Measurements from ENCODE around the gene PDZD8.

PDZD8 gene

GRCh38 chr10:117375360-117376178, at the start of gene PDZD8:
Gene PDZD8 (minus strand): TSS chr10:117375440. CDS start chr10:117375227, 213 bp downstream.
- Histone ChIP-seq H2AFZ (ENCODE audit: low read depth, low read length) (peak within 1 kb of the TSS; percentile 95), H3K27me3 (ENCODE audit: insufficient read depth, low read length) (peaks cover 13% of the 10 kb centered on the region), H3K9me3 (ENCODE audit: low read length) (no peaks in the 10 kb centered on the region), H3K36me3 (ENCODE audit: insufficient read depth, low read length) (no peaks in the 10 kb centered on the region), H3K4me3 (ENCODE audit: low read length) (peak within 1 kb of the TSS; percentile 95), H3K4me1 (ENCODE audit: insufficient read depth, low read length) (peaks cover 16% of the 10 kb centered on the region)

- Histone ChIP-seq H3K4me1 (ENCODE audit: insufficient read depth, low read length) (peaks cover 4% of the 10 kb centered on the region), H3K4me3 (ENCODE audit: low read length) (no peak overlapping the region), H3K27me3 (ENCODE audit: insufficient read depth, low read length) (no peaks in the 10 kb centered on the region), H3K36me3 (ENCODE audit: insufficient read depth, low read length) (no peaks in the 10 kb centered on the region), H2AFZ (ENCODE audit: low read depth, low read length) (no peak overlapping the region), H3K9me3 (ENCODE audit: low read length) (no peaks in the 10 kb centered on the region)
These were observed 48.9 kb upstream of the PDZD8 start for GRCh38 chr10:117424171-117424570.

- no peak overlapping the region for H2AFZ ChIP-seq (ENCODE audit: low read depth, low read length)
- H3K4me1 ChIP-seq (ENCODE audit: insufficient read depth, low read length), result peaks cover 4% of the 10 kb centered on the region
- no peaks in the 10 kb centered on the region for H3K9me3 ChIP-seq (ENCODE audit: low read length)
- no peaks in the 10 kb centered on the region for H3K36me3 ChIP-seq (ENCODE audit: insufficient read depth, low read length)
- H3K4me3 ChIP-seq (ENCODE audit: low read length), result no peak overlapping the region
- peaks cover 4% of the 10 kb centered on the region for H3K27me3 ChIP-seq (ENCODE audit: insufficient read depth, low read length)
These were observed 46.7 kb upstream of the PDZD8 start for GRCh38 chr10:117421985-117422384.

- peaks cover 4% of the 10 kb centered on the region for H3K4me1 ChIP-seq (ENCODE audit: insufficient read depth, low read length)
- H3K9me3 ChIP-seq (ENCODE audit: low read length), result no peaks in the 10 kb centered on the region
- no peak overlapping the region for H2AFZ ChIP-seq (ENCODE audit: low read depth, low read length)
- no peaks in the 10 kb centered on the region for H3K36me3 ChIP-seq (ENCODE audit: insufficient read depth, low read length)
- peaks cover 4% of the 10 kb centered on the region for H3K27me3 ChIP-seq (ENCODE audit: insufficient read depth, low read length)
- H3K4me3 ChIP-seq (ENCODE audit: low read length), result no peak overlapping the region
These were observed 45.5 kb upstream of the PDZD8 start for GRCh38 chr10:117420768-117421167.

- Histone ChIP-seq H3K36me3 (ENCODE audit: insufficient read depth, low read length) (no peaks in the 10 kb centered on the region), H3K27me3 (ENCODE audit: insufficient read depth, low read length) (peaks cover 4% of the 10 kb centered on the region), H3K4me1 (ENCODE audit: insufficient read depth, low read length) (no peaks in the 10 kb centered on the region), H3K4me3 (ENCODE audit: low read length) (no peak overlapping the region), H3K9me3 (ENCODE audit: low read length) (no peaks in the 10 kb centered on the region), H2AFZ (ENCODE audit: low read depth, low read length) (no peak overlapping the region)
These were observed 44.7 kb upstream of the PDZD8 start for GRCh38 chr10:117419921-117420320.

GRCh38 chr10:117419159-117419558, 43.9 kb upstream of the PDZD8 start:
- no peaks in the 10 kb centered on the region for H3K9me3 ChIP-seq (ENCODE audit: low read length)
- no peak overlapping the region for H3K4me3 ChIP-seq (ENCODE audit: low read length)
- H3K4me1 ChIP-seq (ENCODE audit: insufficient read depth, low read length), result no peaks in the 10 kb centered on the region
- no peak overlapping the region for H2AFZ ChIP-seq (ENCODE audit: low read depth, low read length)
- peaks cover 4% of the 10 kb centered on the region for H3K27me3 ChIP-seq (ENCODE audit: insufficient read depth, low read length)
- no peaks in the 10 kb centered on the region for H3K36me3 ChIP-seq (ENCODE audit: insufficient read depth, low read length)

- Histone ChIP-seq H3K27me3 (ENCODE audit: insufficient read depth, low read length) (peaks cover 4% of the 10 kb centered on the region), H2AFZ (ENCODE audit: low read depth, low read length) (no peak overlapping the region), H3K36me3 (ENCODE audit: insufficient read depth, low read length) (no peaks in the 10 kb centered on the region), H3K4me3 (ENCODE audit: low read length) (no peak overlapping the region), H3K9me3 (ENCODE audit: low read length) (no peaks in the 10 kb centered on the region), H3K4me1 (ENCODE audit: insufficient read depth, low read length) (no peaks in the 10 kb centered on the region)
These were observed 42.9 kb upstream of the PDZD8 start for GRCh38 chr10:117418121-117418520.

- Histone ChIP-seq H3K36me3 (ENCODE audit: insufficient read depth, low read length) (no peaks in the 10 kb centered on the region), H2AFZ (ENCODE audit: low read depth, low read length) (no peak overlapping the region), H3K4me1 (ENCODE audit: insufficient read depth, low read length) (no peaks in the 10 kb centered on the region), H3K4me3 (ENCODE audit: low read length) (no peak overlapping the region), H3K27me3 (ENCODE audit: insufficient read depth, low read length) (peaks cover 4% of the 10 kb centered on the region), H3K9me3 (ENCODE audit: low read length) (no peaks in the 10 kb centered on the region)
These were observed 42.0 kb upstream of the PDZD8 start for GRCh38 chr10:117417196-117417595.

GRCh38 chr10:117413928-117414618, 38.8 kb upstream of the PDZD8 start:
- peaks cover 4% of the 10 kb centered on the region for H3K27me3 ChIP-seq (ENCODE audit: insufficient read depth, low read length)
- H3K4me3 ChIP-seq (ENCODE audit: low read length), result no peak overlapping the region
- no peaks in the 10 kb centered on the region for H3K9me3 ChIP-seq (ENCODE audit: low read length)
- H2AFZ ChIP-seq (ENCODE audit: low read depth, low read length), result no peak overlapping the region
- H3K36me3 ChIP-seq (ENCODE audit: insufficient read depth, low read length), result no peaks in the 10 kb centered on the region
- no peaks in the 10 kb centered on the region for H3K4me1 ChIP-seq (ENCODE audit: insufficient read depth, low read length)

- H3K4me3 ChIP-seq (ENCODE audit: low read length), result no peak overlapping the region
- no peak overlapping the region for H2AFZ ChIP-seq (ENCODE audit: low read depth, low read length)
These were observed 37.3 kb upstream of the PDZD8 start for GRCh38 chr10:117412469-117413010.

GRCh38 chr10:117411479-117412399, 36.5 kb upstream of the PDZD8 start:
- Histone ChIP-seq H3K36me3 (ENCODE audit: insufficient read depth, low read length) (no peaks in the 10 kb centered on the region), H3K4me3 (ENCODE audit: low read length) (no peak overlapping the region), H2AFZ (ENCODE audit: low read depth, low read length) (no peak overlapping the region), H3K27me3 (ENCODE audit: insufficient read depth, low read length) (no peaks in the 10 kb centered on the region), H3K4me1 (ENCODE audit: insufficient read depth, low read length) (no peaks in the 10 kb centered on the region), H3K9me3 (ENCODE audit: low read length) (no peaks in the 10 kb centered on the region)

More at GRCh38 chr10:117412469-117413010, 37.3 kb upstream of the PDZD8 start:
- H3K4me1 ChIP-seq (ENCODE audit: insufficient read depth, low read length), result no peaks in the 10 kb centered on the region
- no peaks in the 10 kb centered on the region for H3K36me3 ChIP-seq (ENCODE audit: insufficient read depth, low read length)
- H3K9me3 ChIP-seq (ENCODE audit: low read length), result no peaks in the 10 kb centered on the region
- peaks cover 2% of the 10 kb centered on the region for H3K27me3 ChIP-seq (ENCODE audit: insufficient read depth, low read length)

GRCh38 chr10:117410557-117410956, 35.3 kb upstream of the PDZD8 start:
- H2AFZ ChIP-seq (ENCODE audit: low read depth, low read length), result no peak overlapping the region
- H3K36me3 ChIP-seq (ENCODE audit: insufficient read depth, low read length), result no peaks in the 10 kb centered on the region
- no peaks in the 10 kb centered on the region for H3K27me3 ChIP-seq (ENCODE audit: insufficient read depth, low read length)
- no peaks in the 10 kb centered on the region for H3K9me3 ChIP-seq (ENCODE audit: low read length)
- H3K4me1 ChIP-seq (ENCODE audit: insufficient read depth, low read length), result no peaks in the 10 kb centered on the region
- no peak overlapping the region for H3K4me3 ChIP-seq (ENCODE audit: low read length)

All from neuron (in vitro differentiated cells).